H1 (cell line): Measurements from ENCODE around the gene ANKRD17. TPM values are rescaled to one million over a fixed set of nuclear protein-coding genes. Genes with fewer than 3 reads are reported as not detected.

Experiments used
- ATF3 ChIP-seq: IDR thresholded peaks from 2 replicates; pipeline ENCODE4 v1.6.1; 2011; ENCODE audit warnings: low read depth, mild to moderate bottlenecking, low read length; ENCODE audit not compliant: insufficient read depth
- BACH1 ChIP-seq: IDR thresholded peaks from 2 replicates; pipeline ENCODE4 v1.6.1; 2012; ENCODE audit warnings: low read length, improper control_type of control experiment
- CREB1 ChIP-seq: IDR thresholded peaks from 2 replicates; pipeline ENCODE4 v1.6.1; 2012; ENCODE audit warnings: inconsistent platforms
- CTBP2 ChIP-seq: IDR thresholded peaks from 2 replicates; pipeline ENCODE4 v1.7.0; 2011; ENCODE audit warnings: borderline replicate concordance, mild to moderate bottlenecking, moderate library complexity, mixed read lengths, low read length; ENCODE audit not compliant: insufficient read depth, insufficient read length
- EZH2 ChIP-seq: fragments of 200-600 bp; sonication (generic); IDR thresholded peaks from 2 replicates; pipeline ENCODE4 v1.7.1; 2012; ENCODE audit warnings: low read depth, mild to moderate bottlenecking, moderate library complexity, low read length, inconsistent platforms; ENCODE audit not compliant: severe bottlenecking
- FOSL1 ChIP-seq: IDR thresholded peaks from 2 replicates; pipeline ENCODE4 v1.6.1; 2011; ENCODE audit warnings: mild to moderate bottlenecking, low read depth, low read length, moderate library complexity; ENCODE audit not compliant: insufficient read depth
- GTF2F1 ChIP-seq: IDR thresholded peaks from 2 replicates; pipeline ENCODE4 v1.6.1; 2012; ENCODE audit warnings: low read depth, low read length, improper control_type of control experiment, borderline replicate concordance
- HDAC2 ChIP-seq, 2 experiments: fragments of 300-600 bp in 1 of 2; sonication (generic) in 1 of 2; IDR thresholded peaks; 2 replicates each; pipeline ENCODE4 v1.6.1; 2011 to 2012; ENCODE audit warnings: low read depth in 2 of 2, low read length in 2 of 2, mild to moderate bottlenecking in 2 of 2, moderate library complexity in 2 of 2, borderline replicate concordance in 1 of 2, inconsistent platforms in 1 of 2
- KDM4A ChIP-seq: IDR thresholded peaks from one replicate; pipeline ENCODE4 v1.7.1; 2012; ENCODE audit warnings: low read depth, mild to moderate bottlenecking, moderate library complexity, low read length, inconsistent platforms; ENCODE audit not compliant: severe bottlenecking
- KDM5A ChIP-seq: fragments of 200-600 bp; IDR thresholded peaks from 2 replicates; pipeline ENCODE4 v1.7.1; 2012; ENCODE audit warnings: mild to moderate bottlenecking, low read length, inconsistent platforms, mixed read lengths
- MAFK ChIP-seq: IDR thresholded peaks from 2 replicates; pipeline ENCODE4 v1.6.1; 2012; ENCODE audit warnings: low read depth, mild to moderate bottlenecking, improper control_type of control experiment, low read length
- PHF8 ChIP-seq: fragments of 200-600 bp; sonication (generic); conservative IDR thresholded peaks from 2 replicates; pipeline ENCODE4 v1.7.1; 2012; ENCODE audit warnings: low read depth, mild to moderate bottlenecking, inconsistent platforms, low read length, moderate library complexity
- SAP30 ChIP-seq: fragments of 300-600 bp; sonication (generic); IDR thresholded peaks from 2 replicates; pipeline ENCODE4 v1.7.1; 2012; ENCODE audit warnings: low read length, moderate library complexity, mild to moderate bottlenecking, inconsistent platforms; ENCODE audit not compliant: insufficient read depth, insufficient replicate concordance
- SIN3A ChIP-seq, 2 experiments: IDR thresholded peaks in 1 of 2; conservative IDR thresholded peaks in 1 of 2; 2 replicates each; pipeline ENCODE4 v1.6.1; 2011 to 2012; ENCODE audit warnings: low read length in 2 of 2, improper control_type of control experiment in 1 of 2, low read depth in 1 of 2, mild to moderate bottlenecking in 1 of 2
- SP4 ChIP-seq: IDR thresholded peaks from 2 replicates; pipeline ENCODE4 v1.6.1; 2012; ENCODE audit warnings: low read length, inconsistent platforms
- TAF1 ChIP-seq: IDR thresholded peaks from 2 replicates; pipeline ENCODE4 v1.6.1; 2011; ENCODE audit warnings: mild to moderate bottlenecking, low read depth, low read length
- polyA plus RNA-seq, 7 experiments: library from polyadenylated mRNA; depleted of rRNA in 3 of 7; stranded (reverse) in 5 of 7; unstranded in 2 of 7; fragments of >200 nt in 5 of 7; fragments of 200-250 nt in 2 of 7; gene quantifications; 1 replicate in 5 of 7; 2 replicates in 1 of 7; 4 replicates in 1 of 7; pipeline versions ENCODE4 v1.2.1 to v1.2.3, GENCODE V29; 2011 to 2013; ENCODE audit warnings: missing spikeins in 2 of 7, mixed read lengths in 2 of 7
- total RNA-seq: library from RNA; stranded (reverse); fragmentation: NEBNext Ultra II Directional; extraction: Animal tissue kit (Norgen Biotek cat#: 25700); gene quantifications from 2 replicates; pipeline ENCODE4 v1.2.1, GENCODE V29; 2021
- TF ChIP-seq, protein P1 (sequence below): IDR thresholded peaks from 2 replicates; pipeline ENCODE4 v1.6.1; 2012; ENCODE audit warnings: inconsistent platforms

The ANKRD17 gene
- total and polyA plus RNA-seq, 2 of the 8 experiments (the other 6 are each of a cell fraction or from before 2014, with no cell fraction given): 42.4 to 93.7 TPM

DNA sequence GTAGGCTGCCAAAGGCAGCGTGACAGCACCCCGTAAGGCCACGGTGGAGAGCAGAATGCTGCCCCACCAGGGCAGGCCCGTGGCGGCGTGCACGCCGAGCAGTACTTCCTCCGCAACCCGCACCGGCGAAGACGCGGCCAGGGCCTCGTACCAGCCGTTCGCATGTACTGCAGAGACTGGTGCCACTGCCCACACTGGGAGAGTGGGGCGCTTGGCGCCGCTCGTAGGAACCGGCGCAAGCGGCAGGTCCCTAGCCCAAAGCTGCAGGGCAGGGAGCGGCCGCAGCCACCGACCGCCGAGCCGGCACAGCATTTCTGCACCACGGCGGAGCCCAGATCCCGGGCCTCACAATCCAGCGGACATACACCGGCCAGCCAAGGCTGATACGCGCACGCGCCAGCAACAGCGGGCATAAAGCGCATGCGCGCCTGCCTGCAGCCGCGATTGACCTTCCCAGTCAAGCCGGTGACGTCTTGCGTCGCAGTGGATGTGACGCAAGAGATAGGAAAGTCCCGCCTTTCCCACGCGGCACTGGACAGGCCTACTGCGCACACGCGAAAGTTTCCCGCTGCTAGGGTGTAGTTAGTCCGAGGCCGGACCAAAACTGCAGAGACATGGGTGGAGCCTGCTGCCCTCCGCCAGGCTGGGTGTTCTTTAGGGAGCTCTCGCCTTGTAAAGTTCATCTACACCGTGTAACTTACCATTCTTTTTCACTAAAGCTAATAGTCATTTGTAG, 189.1 kb downstream of the ANKRD17 start, which contains the start of gene COX18 (continued):
- peak; percentile 100 for TF ChIP-seq CREB1
- TF ChIP-seq ATF3: peak; percentile 85
- TF ChIP-seq, protein P1, sequence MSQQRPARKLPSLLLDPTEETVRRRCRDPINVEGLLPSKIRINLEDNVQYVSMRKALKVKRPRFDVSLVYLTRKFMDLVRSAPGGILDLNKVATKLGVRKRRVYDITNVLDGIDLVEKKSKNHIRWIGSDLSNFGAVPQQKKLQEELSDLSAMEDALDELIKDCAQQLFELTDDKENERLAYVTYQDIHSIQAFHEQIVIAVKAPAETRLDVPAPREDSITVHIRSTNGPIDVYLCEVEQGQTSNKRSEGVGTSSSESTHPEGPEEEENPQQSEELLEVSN: peak; percentile 86
- peak; percentile 72 for TF ChIP-seq BACH1
- TF ChIP-seq SP4: no peak
- no peak for TF ChIP-seq FOSL1
- no peak; a peak in 1 of 4 replicates for TF ChIP-seq SIN3A (conservative IDR thresholded peaks at IDR 0.05 in 1 of 2, IDR thresholded peaks at IDR 0.05 in 1 of 2; ENCODE audit: low read depth in 1 of 2, low read length in 2 of 2)
- peak; percentile 15 for TF ChIP-seq SAP30
- no peak for TF ChIP-seq EZH2
- TF ChIP-seq CTBP2: no peak
- TF ChIP-seq KDM4A: peak; percentile 95
- TF ChIP-seq MAFK: no peak
- peak; percentile 33; the same call in 1 of the 2 replicates for TF ChIP-seq GTF2F1
- TF ChIP-seq PHF8: peak; percentile 45; the same call in 1 of the 2 replicates
- TF ChIP-seq KDM5A: peak; percentile 46; the same call in 1 of the 2 replicates
- TF ChIP-seq HDAC2 (IDR thresholded peaks at IDR 0.05; ENCODE audit: borderline replicate concordance in 1 of 2, low read depth in 2 of 2, low read length in 2 of 2): 0 out of 4 replicates have a peak, but pooled peaks of 1 of the 2 experiments have one; percentile 77
- TF ChIP-seq TAF1: peak; percentile 86; the same call in 1 of the 2 replicates
